ENCODE results near the gene MRPS18A. TPM values are rescaled to one million over a fixed set of nuclear protein-coding genes. Genes with fewer than 3 reads are reported as not detected.

The MRPS18A gene
- total RNA-seq, 1 experiment from 2014 or later, result 54.8 TPM

GRCh38 chr6:43674921-43675320 lies 12.7 kb downstream of the MRPS18A start:
- Histone ChIP-seq H4K20me1 (ENCODE audit: insufficient read depth) (no peaks in the 10 kb centered on the region), H3K79me2 (ENCODE audit: low read depth) (no peaks in the 10 kb centered on the region), H3K4me3 (no peak overlapping the region), H3K9me2 (ENCODE audit: insufficient read depth) (no peaks in the 10 kb centered on the region), H3K9me3 (ENCODE audit: insufficient read depth, low read depth) (no peaks in the 10 kb centered on the region), H3F3A (ENCODE audit: insufficient read depth, low read depth) (peaks cover 15% of the 10 kb centered on the region), H3K4me2 (no peak overlapping the region), H3K36me3 (ENCODE audit: low read depth) (peaks cover 22% of the 10 kb centered on the region; the same call in 1 of the 2 replicates), H3K4me1 (replicated peaks; ENCODE audit: insufficient read depth) (peaks cover 16% of the 10 kb centered on the region), H2AFZ (no peak overlapping the region), H3K27ac (no peak overlapping the region), H3K27me3 (ENCODE audit: insufficient read depth, low read depth) (no peaks in the 10 kb centered on the region)
- no peak for DNase-seq
- TF ChIP-seq EZH2 (IDR thresholded peaks at IDR 0.05; ENCODE audit: low read depth), result no peak
- intact Hi-C loops (cut with micrococcal nuclease; ENCODE audit: unreplicated experiment), result no loop called here
- BruUV-seq (replicated peaks), result no TSS peak
- POLR2A ChIA-PET (ENCODE audit: unreplicated experiment), result no interaction called here
- CTCF ChIA-PET, result no interaction called here

- ChIA-PET POLR2A (ENCODE audit: unreplicated experiment) (no interaction called here), CTCF (no interaction called here)
- H3K9me3 ChIP-seq (ENCODE audit: insufficient read depth, low read depth), result no peaks in the 10 kb centered on the region
- BruUV-seq (replicated peaks), result no TSS peak
- H3F3A ChIP-seq (ENCODE audit: insufficient read depth, low read depth), result peaks cover 20% of the 10 kb centered on the region
- no peaks in the 10 kb centered on the region for H3K79me2 ChIP-seq (ENCODE audit: low read depth)
- intact Hi-C loops (cut with micrococcal nuclease; ENCODE audit: unreplicated experiment), result no loop called here
- no peak overlapping the region for H3K4me3 ChIP-seq
- H3K4me2 ChIP-seq, result no peak overlapping the region
- H3K9me2 ChIP-seq (ENCODE audit: insufficient read depth), result no peaks in the 10 kb centered on the region
- H3K27me3 ChIP-seq (ENCODE audit: insufficient read depth, low read depth), result no peaks in the 10 kb centered on the region
- no peak for DNase-seq
- peaks cover 17% of the 10 kb centered on the region; the same call in 1 of the 2 replicates for H3K36me3 ChIP-seq (ENCODE audit: low read depth)
- no peaks in the 10 kb centered on the region for H4K20me1 ChIP-seq (ENCODE audit: insufficient read depth)
- peaks cover 22% of the 10 kb centered on the region for H3K4me1 ChIP-seq (replicated peaks; ENCODE audit: insufficient read depth)
- no peak overlapping the region for H3K27ac ChIP-seq
- TF ChIP-seq CTCF (conservative IDR thresholded peaks at IDR 0.05) (no peak), EZH2 (IDR thresholded peaks at IDR 0.05; ENCODE audit: low read depth) (no peak)
- no peak overlapping the region for H2AFZ ChIP-seq
Observed at GRCh38 chr6:43674291-43674690, 13.3 kb downstream of the MRPS18A start.

GRCh38 chr6:43673444-43674084 lies 14.0 kb downstream of the MRPS18A start:
- Histone ChIP-seq H3K4me3 (no peak overlapping the region), H3K4me1 (replicated peaks; ENCODE audit: insufficient read depth) (peaks cover 30% of the 10 kb centered on the region), H2AFZ (no peak overlapping the region), H3K9me2 (ENCODE audit: insufficient read depth) (no peaks in the 10 kb centered on the region), H3F3A (ENCODE audit: insufficient read depth, low read depth) (peaks cover 20% of the 10 kb centered on the region), H3K9me3 (ENCODE audit: insufficient read depth, low read depth) (no peaks in the 10 kb centered on the region), H3K4me2 (no peak overlapping the region), H3K27me3 (ENCODE audit: insufficient read depth, low read depth) (no peaks in the 10 kb centered on the region), H4K20me1 (ENCODE audit: insufficient read depth) (no peaks in the 10 kb centered on the region), H3K36me3 (ENCODE audit: low read depth) (peaks cover 13% of the 10 kb centered on the region; the same call in 1 of the 2 replicates), H3K79me2 (ENCODE audit: low read depth) (no peaks in the 10 kb centered on the region), H3K27ac (no peak overlapping the region)
- no peak for DNase-seq
- POLR2A ChIA-PET (ENCODE audit: unreplicated experiment), result no interaction called here
- CTCF ChIA-PET, result no interaction called here
- TF ChIP-seq CTCF (conservative IDR thresholded peaks at IDR 0.05) (no peak), EZH2 (IDR thresholded peaks at IDR 0.05; ENCODE audit: low read depth) (no peak)
- BruUV-seq (replicated peaks), result no TSS peak
- intact Hi-C loops (cut with micrococcal nuclease; ENCODE audit: unreplicated experiment), result no loop called here

Measured in PC-9 (cell line).